Karpas-422 (cell line): ENCODE measurements around the gene REST. TPM values are rescaled to one million over a fixed set of nuclear protein-coding genes. Genes with fewer than 3 reads are reported as not detected.

Experiments used
- DNase-seq: peaks from one replicate; pipeline ENCODE4 v3.0.0-alpha.2; 2015
- H2AFZ ChIP-seq: fragments of 200-600 bp; sonication (generic); 2 replicates; pipeline ENCODE4 v1.6.1; 2014; ENCODE audit warnings: antibody characterized with exemption, low read length, mixed read lengths
- H3K27ac ChIP-seq: fragments of 200-600 bp; sonication (generic); 2 replicates; pipeline ENCODE4 v1.5.1; 2014; ENCODE audit warnings: mild to moderate bottlenecking, low read length, moderate library complexity
- H3K27me3 ChIP-seq: fragments of 200-600 bp; sonication (generic); 2 replicates; pipeline ENCODE4 v1.6.1; 2014; ENCODE audit warnings: low read length, mixed read lengths
- H3K36me3 ChIP-seq: fragments of 200-600 bp; sonication (generic); 2 replicates; pipeline ENCODE4 v1.6.1; 2014; ENCODE audit warnings: low read length, mixed read lengths; ENCODE audit not compliant: insufficient read depth
- H3K4me1 ChIP-seq: fragments of 200-600 bp; sonication (generic); 2 replicates; pipeline ENCODE4 v1.6.1; 2014; ENCODE audit warnings: mild to moderate bottlenecking, low read length, mixed read lengths
- H3K4me2 ChIP-seq: fragments of 200-600 bp; sonication (generic); 2 replicates; pipeline ENCODE4 v1.6.1; 2014; ENCODE audit warnings: low read length, low read depth, mild to moderate bottlenecking; ENCODE audit not compliant: poor library complexity, severe bottlenecking
- H3K4me3 ChIP-seq: fragments of 200-600 bp; sonication (generic); 2 replicates; pipeline ENCODE4 v1.5.1; 2014; ENCODE audit warnings: mild to moderate bottlenecking, antibody characterized with exemption, low read length, mixed read lengths
- H3K79me2 ChIP-seq: fragments of 200-600 bp; sonication (generic); 2 replicates; pipeline ENCODE4 v1.6.1; 2014; ENCODE audit warnings: mild to moderate bottlenecking, low read length, mixed read lengths
- H3K9ac ChIP-seq: fragments of 200-600 bp; sonication (generic); 2 replicates; pipeline ENCODE4 v1.6.0; 2014; ENCODE audit warnings: low read length
- H3K9me2 ChIP-seq: fragments of 200-600 bp; sonication (generic), shearing (Covaris generic); replicated peaks from 2 replicates; pipeline ENCODE4 v1.6.0; 2014; ENCODE audit warnings: mild to moderate bottlenecking, low read length, moderate library complexity; ENCODE audit not compliant: insufficient read depth
- H3K9me3 ChIP-seq: fragments of 300-700, 200-600 bp; sonication (generic); 2 replicates; pipeline ENCODE4 v1.6.1; 2014; ENCODE audit warnings: low read length, mixed read lengths
- H4K20me1 ChIP-seq: fragments of 200-600 bp; sonication (generic); 2 replicates; pipeline ENCODE4 v1.6.1; 2014; ENCODE audit warnings: mild to moderate bottlenecking, antibody characterized with exemption, low read length, low read depth; ENCODE audit not compliant: insufficient read depth
- total RNA-seq: library from RNA; depleted of rRNA; stranded (reverse); fragments of >200 nt; shearing (Covaris generic); gene quantifications from 2 replicates; pipeline ENCODE4 v1.2.3, GENCODE V29; 2014; ENCODE audit warnings: low replicate concordance

Gene REST
- total RNA-seq, 1 experiment from 2014 or later: 52.0 TPM

DNA sequence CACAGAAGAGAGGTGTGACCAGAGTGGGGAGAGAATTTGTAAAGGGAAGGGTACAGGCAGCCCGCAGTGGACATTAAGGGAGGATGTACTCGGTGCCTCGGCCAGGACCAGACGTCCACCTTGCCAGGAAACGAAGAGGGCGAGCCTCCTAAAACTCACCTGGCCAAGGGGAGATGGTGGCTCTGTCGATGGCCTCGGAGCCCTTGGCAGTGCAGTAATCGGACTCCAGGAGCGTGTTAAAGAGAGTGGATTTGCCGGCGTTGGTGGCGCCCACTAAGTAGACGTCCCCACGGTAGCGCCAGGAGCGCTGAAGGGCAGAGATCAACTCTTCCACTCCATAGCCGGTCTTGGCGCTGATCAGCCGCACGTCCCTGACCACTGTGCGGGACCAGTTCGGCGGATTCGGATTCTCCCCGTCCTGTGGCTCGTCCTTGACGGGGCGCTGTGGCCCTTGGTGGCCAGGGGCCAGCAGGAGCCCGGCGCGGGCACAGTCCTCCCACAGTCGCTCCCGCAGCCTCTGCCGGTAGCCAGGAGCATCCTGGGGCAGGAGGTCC lies 68.7 kb downstream of the REST start:
- H3K27me3 ChIP-seq: no peaks in the 10 kb centered on the region
- peaks cover 7% of the 10 kb centered on the region for H3K9me3 ChIP-seq
- peak overlapping the region; percentile 99 for H3K9ac ChIP-seq
- no peak overlapping the region for H3K27ac ChIP-seq
- peaks cover 29% of the 10 kb centered on the region for H3K4me1 ChIP-seq
- peak; percentile 44 for DNase-seq
- H3K36me3 ChIP-seq: peaks cover 46% of the 10 kb centered on the region
- no peaks in the 10 kb centered on the region for H3K9me2 ChIP-seq
- no peak overlapping the region for H2AFZ ChIP-seq
- peaks cover 26% of the 10 kb centered on the region for H4K20me1 ChIP-seq
- H3K4me2 ChIP-seq: peak overlapping the region; percentile 94
- peaks cover 84% of the 10 kb centered on the region for H3K79me2 ChIP-seq
- peak overlapping the region; percentile 99 for H3K4me3 ChIP-seq

DNA sequence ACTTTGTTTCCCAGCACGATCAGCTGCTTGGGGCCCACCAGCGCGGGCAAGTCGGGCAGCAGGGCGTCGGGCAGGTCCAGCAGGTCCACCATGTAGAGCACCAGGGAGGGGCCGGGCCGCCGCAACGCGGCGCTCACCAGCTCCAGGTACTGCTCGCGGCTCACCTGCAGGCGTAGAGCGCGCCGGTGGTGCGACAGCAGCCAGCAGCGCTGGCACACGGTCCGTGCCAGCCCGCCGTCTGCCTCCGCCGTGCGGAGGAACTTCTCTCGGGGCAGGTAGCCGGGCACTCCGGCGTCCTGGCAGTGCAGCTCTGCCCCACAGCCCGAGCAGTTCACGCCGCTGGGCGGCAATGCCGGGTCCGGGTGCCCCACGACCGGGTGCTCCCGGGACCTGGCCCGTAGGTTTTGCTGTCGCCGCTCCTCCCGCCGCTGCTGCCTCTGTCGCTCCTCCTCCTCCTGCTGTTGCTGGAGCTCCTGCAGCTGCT lies 69.2 kb downstream of the REST start:
- H3K9me3 ChIP-seq: peaks cover 7% of the 10 kb centered on the region
- H3K27ac ChIP-seq: no peak overlapping the region
- peak overlapping the region; percentile 99 for H3K9ac ChIP-seq
- H3K79me2 ChIP-seq: peaks cover 88% of the 10 kb centered on the region
- H3K4me3 ChIP-seq: peak overlapping the region; percentile 99
- peaks cover 31% of the 10 kb centered on the region for H4K20me1 ChIP-seq
- peaks cover 32% of the 10 kb centered on the region for H3K4me1 ChIP-seq
- no peaks in the 10 kb centered on the region for H3K27me3 ChIP-seq
- peaks cover 46% of the 10 kb centered on the region for H3K36me3 ChIP-seq
- peak overlapping the region; percentile 60; the same call in 1 of the 2 replicates for H2AFZ ChIP-seq
- no peaks in the 10 kb centered on the region for H3K9me2 ChIP-seq
- H3K4me2 ChIP-seq: peak overlapping the region; percentile 94
- peak; percentile 74 for DNase-seq

DNA sequence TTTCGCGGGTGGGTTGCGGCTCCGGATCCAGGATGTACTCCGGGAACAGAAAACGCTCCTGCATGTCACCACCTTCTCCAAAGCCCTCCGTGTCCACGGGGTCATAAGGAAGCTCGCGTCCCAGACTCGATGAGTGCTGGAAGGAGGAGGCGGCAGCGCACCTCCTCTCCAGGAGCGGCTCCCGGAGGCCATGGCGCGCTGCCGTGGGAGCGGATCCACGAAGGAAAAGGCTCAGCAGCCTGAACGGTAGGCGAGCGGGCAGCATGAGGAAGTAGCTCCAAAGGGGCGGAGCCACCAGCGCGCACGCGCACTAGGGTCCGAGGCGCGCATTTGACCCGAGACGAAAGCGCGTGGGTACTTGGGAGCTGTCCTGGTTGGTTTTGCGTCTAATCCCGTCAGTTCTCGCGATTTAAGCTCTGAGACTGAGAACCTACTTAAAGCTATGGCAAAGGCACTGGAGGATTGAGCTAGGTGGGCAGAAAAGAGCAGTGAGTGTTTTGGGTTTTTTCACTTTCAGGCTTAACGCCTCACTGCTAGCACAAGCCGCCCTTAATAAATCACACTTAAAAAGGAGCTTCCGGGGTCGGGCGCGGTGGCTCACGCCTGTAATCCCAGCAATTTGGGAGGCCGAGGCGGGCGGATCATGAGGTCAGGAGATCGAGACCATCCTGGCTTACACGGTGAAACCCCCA lies 69.8 kb downstream of the REST start, which contains the start of gene NOA1:
Gene NOA1 (minus strand): TSS at position 286 of the 692 bp plus-strand sequence. CDS start 21 bp downstream, at position 265.
- DNase-seq: peak; percentile 99
- Histone ChIP-seq H3K9ac (peak within 1 kb of the TSS; percentile 99), H3K27me3 (no peaks in the 10 kb centered on the region), H3K4me3 (peak within 1 kb of the TSS; percentile 99), H3K79me2 (peaks cover 88% of the 10 kb centered on the region), H3K4me1 (peaks cover 36% of the 10 kb centered on the region), H3K36me3 (peaks cover 44% of the 10 kb centered on the region), H4K20me1 (peaks cover 34% of the 10 kb centered on the region), H2AFZ (peak within 1 kb of the TSS; percentile 60; the same call in 1 of the 2 replicates), H3K27ac (peak within 1 kb of the TSS; percentile 90), H3K9me3 (peaks cover 7% of the 10 kb centered on the region), H3K9me2 (no peaks in the 10 kb centered on the region), H3K4me2 (peak within 1 kb of the TSS; percentile 94)

DNA sequence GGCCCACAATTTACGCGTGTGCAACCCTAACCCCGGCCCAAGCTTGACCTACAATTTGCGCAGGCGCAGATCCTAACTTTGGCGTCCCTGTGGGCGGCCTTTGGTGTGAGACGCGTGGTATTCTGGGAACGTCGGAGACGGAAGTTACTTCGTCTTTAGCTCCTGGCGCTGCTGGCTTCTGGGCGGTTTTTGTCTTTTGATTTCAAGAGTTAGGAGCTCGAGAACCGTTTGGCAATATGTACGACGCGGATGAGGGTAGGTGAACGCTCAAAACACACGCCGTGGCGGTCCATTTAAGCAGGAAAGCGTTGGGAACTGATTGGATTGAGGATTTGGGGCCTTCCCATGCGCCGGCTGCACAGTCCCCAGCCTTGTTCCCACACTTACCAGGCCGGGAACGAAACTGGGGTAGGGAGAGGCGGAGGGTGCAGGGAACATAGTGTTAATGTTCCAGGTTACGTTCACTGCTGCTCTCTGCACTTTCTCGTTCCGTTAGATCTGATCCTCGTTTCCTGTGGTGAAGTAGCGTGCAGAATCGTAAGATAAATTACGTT lies 71.1 kb downstream of the REST start, which contains the start of gene POLR2B:
Gene POLR2B (plus strand): TSS at position 147 of the 554 bp plus-strand sequence. CDS start 90 bp downstream, at position 237.
- Histone ChIP-seq H3K9me3 (peaks cover under 1% of the 10 kb centered on the region), H3K36me3 (peaks cover 33% of the 10 kb centered on the region), H3K9me2 (no peaks in the 10 kb centered on the region), H2AFZ (no peak within 1 kb of the TSS), H3K4me1 (peaks cover 36% of the 10 kb centered on the region), H3K79me2 (peaks cover 88% of the 10 kb centered on the region), H3K27me3 (no peaks in the 10 kb centered on the region), H3K4me2 (peak within 1 kb of the TSS; percentile 94), H4K20me1 (peaks cover 45% of the 10 kb centered on the region), H3K9ac (peak within 1 kb of the TSS; percentile 99), H3K4me3 (peak within 1 kb of the TSS; percentile 99), H3K27ac (peak within 1 kb of the TSS; percentile 90)
- peak; percentile 99 for DNase-seq

DNA sequence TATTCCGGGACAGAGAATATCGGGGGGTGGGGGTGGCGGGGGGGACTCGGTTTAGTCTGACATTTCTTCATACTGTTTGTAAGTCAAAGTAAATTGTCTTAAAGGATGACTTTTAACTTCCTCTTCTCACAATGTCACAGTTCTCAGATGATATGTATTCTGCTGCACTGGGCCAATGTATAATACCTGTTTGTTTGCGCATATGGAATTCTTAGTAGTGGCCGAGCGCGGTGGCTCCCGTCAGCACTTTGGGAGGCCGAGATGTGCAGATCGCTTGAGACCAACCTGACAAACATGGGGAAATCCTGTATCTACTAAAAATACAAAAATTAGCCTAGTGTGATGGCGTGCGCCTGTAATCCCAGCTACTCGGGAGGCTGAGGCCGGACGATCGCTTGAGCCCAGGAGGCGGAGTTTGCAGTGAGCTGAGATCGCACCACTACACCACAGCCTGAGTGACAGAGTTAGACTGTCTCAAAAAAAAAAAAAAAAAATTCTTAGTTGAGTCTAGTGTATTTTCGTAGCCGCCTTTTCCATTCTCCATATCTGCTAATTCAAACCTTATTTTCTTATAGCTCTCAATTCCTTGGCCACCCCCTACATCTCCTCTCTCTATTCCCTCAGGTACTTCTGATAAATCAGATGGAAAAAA lies 71.8 kb downstream of the REST start:
- H3K9me2 ChIP-seq: no peaks in the 10 kb centered on the region
- H3K36me3 ChIP-seq: peaks cover 26% of the 10 kb centered on the region
- peak overlapping the region; percentile 90 for H3K27ac ChIP-seq
- DNase-seq: peak; percentile 76
- H3K9me3 ChIP-seq: no peaks in the 10 kb centered on the region
- H3K79me2 ChIP-seq: peaks cover 88% of the 10 kb centered on the region
- H3K4me1 ChIP-seq: peaks cover 36% of the 10 kb centered on the region
- H3K9ac ChIP-seq: peak overlapping the region; percentile 99
- H3K4me2 ChIP-seq: peak overlapping the region; percentile 94
- peaks cover 45% of the 10 kb centered on the region for H4K20me1 ChIP-seq
- H2AFZ ChIP-seq: no peak overlapping the region
- peak overlapping the region; percentile 99 for H3K4me3 ChIP-seq
- H3K27me3 ChIP-seq: no peaks in the 10 kb centered on the region

DNA sequence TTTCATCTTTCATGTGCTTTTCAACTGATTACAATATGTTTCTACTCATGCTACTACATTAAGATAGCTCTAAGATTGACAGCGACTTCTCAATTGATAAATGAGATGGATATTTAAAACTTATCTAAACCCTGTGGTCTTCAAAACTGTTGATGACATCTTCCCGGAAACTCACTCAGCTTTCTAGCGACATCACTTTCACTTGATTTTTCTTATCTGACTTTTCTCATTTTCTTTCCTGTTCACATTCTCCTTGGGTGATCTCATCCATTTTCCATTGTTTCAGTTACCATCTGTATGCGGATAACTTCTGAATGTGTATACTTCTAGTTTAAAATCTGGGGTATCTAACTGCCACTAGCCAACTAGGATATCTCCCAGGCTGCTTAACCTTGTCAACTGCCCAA lies 74.1 kb downstream of the REST start:
- Histone ChIP-seq H3K9me2 (no peaks in the 10 kb centered on the region), H2AFZ (no peak overlapping the region), H3K27ac (no peak overlapping the region), H3K9ac (no peak overlapping the region), H3K9me3 (no peaks in the 10 kb centered on the region), H3K27me3 (no peaks in the 10 kb centered on the region), H3K4me3 (no peak overlapping the region), H3K36me3 (peaks cover 38% of the 10 kb centered on the region), H3K79me2 (peaks cover 88% of the 10 kb centered on the region), H4K20me1 (peaks cover 48% of the 10 kb centered on the region), H3K4me2 (peak overlapping the region; percentile 4), H3K4me1 (peaks cover 23% of the 10 kb centered on the region)
- DNase-seq: no peak

DNA sequence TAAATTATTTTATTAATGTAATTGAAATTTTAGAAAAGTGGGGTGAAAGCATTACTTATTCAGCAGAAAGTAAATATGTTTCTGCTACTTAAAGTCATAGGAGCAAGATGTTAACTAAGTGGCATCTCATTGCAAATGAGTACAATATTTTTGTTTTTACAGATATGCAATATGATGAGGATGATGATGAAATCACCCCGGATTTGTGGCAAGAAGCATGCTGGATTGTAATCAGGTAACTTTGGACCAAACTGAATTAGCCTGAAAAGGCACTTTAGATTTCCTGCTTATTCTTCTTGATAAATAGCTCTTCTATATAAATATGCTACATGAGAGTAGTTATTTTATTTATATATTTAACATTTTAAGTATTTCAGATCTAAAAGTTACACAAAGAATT lies 78.5 kb downstream of the REST start:
- Histone ChIP-seq H3K9me2 (no peaks in the 10 kb centered on the region), H3K9me3 (no peaks in the 10 kb centered on the region), H4K20me1 (peaks cover 66% of the 10 kb centered on the region), H3K79me2 (peaks cover 100% of the 10 kb centered on the region), H3K27me3 (no peaks in the 10 kb centered on the region), H3K4me3 (no peak overlapping the region), H3K36me3 (peaks cover 62% of the 10 kb centered on the region), H3K27ac (no peak overlapping the region), H3K4me2 (no peak overlapping the region), H2AFZ (no peak overlapping the region), H3K9ac (no peak overlapping the region), H3K4me1 (peaks cover 8% of the 10 kb centered on the region)
- DNase-seq: no peak
